Urothelium cell line (cell line): ENCODE results near the gene PROKR2.

Source experiments
- DNase-seq: peaks from one replicate; pipeline ENCODE4 v3.0.0; 2011; ENCODE audit warnings: low spot score, mixed read lengths
- FAIRE-seq: peaks from 2 replicates; lab custom pipeline; 2011; peaks lifted over from hg19 to GRCh38; lab: Jason Lieb, UNC

The PROKR2 gene

GRCh38 chr20:5316188-5317158 is at the start of gene PROKR2:
TSS of gene PROKR2 (minus strand) at chr20:5316954. CDS start at chr20:5314369, 2,585 bp downstream.
- DNase-seq, result peak; percentile 66
- peak; percentile 80 for FAIRE-seq

- DNase-seq (peak; percentile 30), FAIRE-seq (peak; percentile 35)
Measured at GRCh38 chr20:5364997-5365597, 48.3 kb upstream of the PROKR2 start.

- DNase-seq, result peak; percentile 35
- FAIRE-seq, result no peak
Measured at GRCh38 chr20:5364136-5364821, 47.5 kb upstream of the PROKR2 start.

- DNase-seq (no peak), FAIRE-seq (no peak)
Measured at GRCh38 chr20:5362771-5363170, 46.0 kb upstream of the PROKR2 start.

- no peak for FAIRE-seq
- no peak for DNase-seq
Measured at GRCh38 chr20:5361176-5361575, 44.4 kb upstream of the PROKR2 start.

GRCh38 chr20:5357946-5358345 is 41.2 kb upstream of the PROKR2 start:
- no peak for FAIRE-seq

GRCh38 chr20:5356941-5357340 is 40.2 kb upstream of the PROKR2 start:
- FAIRE-seq, result no peak
- DNase-seq, result no peak

More at GRCh38 chr20:5357946-5358345, 41.2 kb upstream of the PROKR2 start:
- no peak for DNase-seq

- no peak for DNase-seq
Measured at GRCh38 chr20:5354901-5355300, 38.1 kb upstream of the PROKR2 start.

GRCh38 chr20:5353624-5354496 is 37.1 kb upstream of the PROKR2 start:
- peak; percentile 57 for DNase-seq
- FAIRE-seq, result no peak

More at GRCh38 chr20:5354901-5355300, 38.1 kb upstream of the PROKR2 start:
- FAIRE-seq, result no peak

GRCh38 chr20:5349448-5349847 is 32.7 kb upstream of the PROKR2 start:
- FAIRE-seq, result no peak
- DNase-seq, result no peak

- FAIRE-seq, result no peak
- no peak for DNase-seq
Measured at GRCh38 chr20:5342021-5342420, 25.3 kb upstream of the PROKR2 start.

GRCh38 chr20:5331340-5331739 is 14.6 kb upstream of the PROKR2 start:
- DNase-seq, result no peak
- FAIRE-seq, result no peak

- FAIRE-seq, result no peak
- no peak for DNase-seq
Measured at GRCh38 chr20:5328268-5328667, 11.5 kb upstream of the PROKR2 start.

- FAIRE-seq (no peak), DNase-seq (no peak)
Measured at GRCh38 chr20:5327356-5327755, 10.6 kb upstream of the PROKR2 start.

GRCh38 chr20:5315807-5316187 is 957 bp downstream of the PROKR2 start:
- DNase-seq (no peak), FAIRE-seq (no peak)

GRCh38 chr20:5313916-5314315 is 2.8 kb downstream of the PROKR2 start:
- FAIRE-seq, result no peak
- DNase-seq, result no peak

- no peak for FAIRE-seq
Measured at GRCh38 chr20:5312518-5312917, 4.2 kb downstream of the PROKR2 start.

GRCh38 chr20:5309971-5310370 is 6.8 kb downstream of the PROKR2 start:
- FAIRE-seq (no peak), DNase-seq (no peak)

More at GRCh38 chr20:5312518-5312917, 4.2 kb downstream of the PROKR2 start:
- DNase-seq, result no peak

GRCh38 chr20:5298811-5299210 is 17.9 kb downstream of the PROKR2 start:
- FAIRE-seq (no peak), DNase-seq (no peak)

- no peak for DNase-seq
- FAIRE-seq, result no peak
Measured at GRCh38 chr20:5297280-5298004, 19.3 kb downstream of the PROKR2 start.
